ENCODE results near the gene BARD1. TPM values are rescaled to one million over a fixed set of nuclear protein-coding genes. Genes with fewer than 3 reads are reported as not detected.
"Not testable (repeated sequence)": the region's sequence is repeated elsewhere in the genome, so short reads cannot be mapped to it uniquely, and the experiment has no call there.

BARD1 gene
- total RNA-seq, 1 experiment from 2014 or later: 26.1 TPM

- H3K36me3 ChIP-seq (ENCODE audit: control insufficient read depth, insufficient read depth, low read length): no peaks in the 10 kb centered on the region
- ChIA-PET CTCF (no interaction called here), POLR2A (no interaction called here)
- intact Hi-C loops (cut with micrococcal nuclease; ENCODE audit: unreplicated experiment): no loop called here
- Mint-ChIP-seq H3K9me3 (ENCODE audit: unreplicated experiment) (no peaks in the 10 kb centered on the region), H3K4me3 (ENCODE audit: unreplicated experiment) (no peak overlapping the region), H3K27me3 (ENCODE audit: insufficient read depth, unreplicated experiment) (no peaks in the 10 kb centered on the region), H3K27ac (ENCODE audit: unreplicated experiment) (no peak overlapping the region), H3K36me3 (ENCODE audit: insufficient read depth, unreplicated experiment) (peaks cover 28% of the 10 kb centered on the region), H3K4me1 (ENCODE audit: low read depth, unreplicated experiment) (peaks cover 15% of the 10 kb centered on the region)
- H3K4me1 ChIP-seq: 0 out of 2 replicates have a peak, but pooled peaks cover 2% of the 10 kb centered on the region
- BruUV-seq (replicated peaks): no TSS peak
- no peak for TF ChIP-seq CTCF (IDR thresholded peaks at IDR 0.05; ENCODE audit: insufficient read depth in 1 of 2, low read depth in 1 of 2, low read length in 1 of 2, severe bottlenecking in 1 of 2, unreplicated experiment in 1 of 2)
- no peak overlapping the region for H3K4me3 ChIP-seq (ENCODE audit: low read depth, low read length)
- no peaks in the 10 kb centered on the region for H3K9me3 ChIP-seq
- no peaks in the 10 kb centered on the region for H3K27me3 ChIP-seq (replicated peaks; ENCODE audit: control insufficient read depth, insufficient read depth, low read length)
- no peak for DNase-seq
These were observed 12.6 kb downstream of the BARD1 start for GRCh38 chr2:214796911-214797310.

- DNase-seq; H3K27ac Mint-ChIP-seq (ENCODE audit: unreplicated experiment); BruUV-seq (replicated peaks); H3K4me3 Mint-ChIP-seq (ENCODE audit: unreplicated experiment); H3K36me3 ChIP-seq (ENCODE audit: control insufficient read depth, insufficient read depth, low read length); intact Hi-C loops (cut with micrococcal nuclease; ENCODE audit: unreplicated experiment); CTCF ChIA-PET; H3K9me3 ChIP-seq; H3K27me3 Mint-ChIP-seq (ENCODE audit: insufficient read depth, unreplicated experiment); POLR2A ChIA-PET; H3K4me1 ChIP-seq; H3K27me3 ChIP-seq (replicated peaks; ENCODE audit: control insufficient read depth, insufficient read depth, low read length); H3K4me1 Mint-ChIP-seq (ENCODE audit: low read depth, unreplicated experiment); H3K4me3 ChIP-seq (ENCODE audit: low read depth, low read length): not testable (repeated sequence)
- Mint-ChIP-seq H3K36me3 (ENCODE audit: insufficient read depth, unreplicated experiment) (peaks cover 46% of the 10 kb centered on the region), H3K9me3 (ENCODE audit: unreplicated experiment) (peaks cover 21% of the 10 kb centered on the region)
These were observed 26.3 kb downstream of the BARD1 start for GRCh38 chr2:214783181-214783580.

- no peak overlapping the region for H3K4me3 Mint-ChIP-seq (ENCODE audit: unreplicated experiment)
- Histone ChIP-seq H3K27me3 (replicated peaks; ENCODE audit: control insufficient read depth, insufficient read depth, low read length) (no peaks in the 10 kb centered on the region), H3K4me1 (no peaks in the 10 kb centered on the region), H3K4me3 (ENCODE audit: low read depth, low read length) (no peak overlapping the region), H3K36me3 (ENCODE audit: control insufficient read depth, insufficient read depth, low read length) (no peaks in the 10 kb centered on the region; the same call in 1 of the 2 replicates), H3K9me3 (peaks cover 5% of the 10 kb centered on the region; the same call in 1 of the 2 replicates)
- intact Hi-C loops (cut with micrococcal nuclease; ENCODE audit: unreplicated experiment): no loop called here
- no peak for TF ChIP-seq CTCF (IDR thresholded peaks at IDR 0.05; ENCODE audit: insufficient read depth in 1 of 2, low read depth in 1 of 2, low read length in 1 of 2, severe bottlenecking in 1 of 2, unreplicated experiment in 1 of 2)
- DNase-seq: no peak
- no TSS peak for BruUV-seq (replicated peaks)
- ChIA-PET POLR2A (no interaction called here), CTCF (no interaction called here)
- no peak overlapping the region for H3K27ac Mint-ChIP-seq (ENCODE audit: unreplicated experiment)
- peaks cover 21% of the 10 kb centered on the region for H3K9me3 Mint-ChIP-seq (ENCODE audit: unreplicated experiment)
- no peaks in the 10 kb centered on the region for H3K27me3 Mint-ChIP-seq (ENCODE audit: insufficient read depth, unreplicated experiment)
- H3K4me1 Mint-ChIP-seq (ENCODE audit: low read depth, unreplicated experiment): no peaks in the 10 kb centered on the region
- peaks cover 46% of the 10 kb centered on the region for H3K36me3 Mint-ChIP-seq (ENCODE audit: insufficient read depth, unreplicated experiment)
These were observed 26.8 kb downstream of the BARD1 start for GRCh38 chr2:214782671-214783070.

- ChIA-PET CTCF (no interaction called here), POLR2A (no interaction called here)
- BruUV-seq (replicated peaks): TSS peak; percentile 29
- Mint-ChIP-seq H3K36me3 (ENCODE audit: insufficient read depth, unreplicated experiment) (peaks cover 53% of the 10 kb centered on the region), H3K9me3 (ENCODE audit: unreplicated experiment) (peaks cover 21% of the 10 kb centered on the region), H3K4me1 (ENCODE audit: low read depth, unreplicated experiment) (no peaks in the 10 kb centered on the region), H3K4me3 (ENCODE audit: unreplicated experiment) (no peak overlapping the region), H3K27ac (ENCODE audit: unreplicated experiment) (no peak overlapping the region), H3K27me3 (ENCODE audit: insufficient read depth, unreplicated experiment) (no peaks in the 10 kb centered on the region)
- intact Hi-C loops (cut with micrococcal nuclease; ENCODE audit: unreplicated experiment): no loop called here
- no peaks in the 10 kb centered on the region for H3K4me1 ChIP-seq
- no peaks in the 10 kb centered on the region; the same call in 1 of the 2 replicates for H3K36me3 ChIP-seq (ENCODE audit: control insufficient read depth, insufficient read depth, low read length)
- TF ChIP-seq CTCF (IDR thresholded peaks at IDR 0.05; ENCODE audit: insufficient read depth in 1 of 2, low read depth in 1 of 2, low read length in 1 of 2, severe bottlenecking in 1 of 2, unreplicated experiment in 1 of 2): no peak
- H3K27me3 ChIP-seq (replicated peaks; ENCODE audit: control insufficient read depth, insufficient read depth, low read length): no peaks in the 10 kb centered on the region
- peaks cover 5% of the 10 kb centered on the region; the same call in 1 of the 2 replicates for H3K9me3 ChIP-seq
- no peak for DNase-seq
- H3K4me3 ChIP-seq (ENCODE audit: low read depth, low read length): no peak overlapping the region
These were observed 28.3 kb downstream of the BARD1 start for GRCh38 chr2:214781226-214781625.
